ENCODE data around the gene NAV2.
A peak's percentile ranks its signal among the peaks of the same experiment; 100 is the strongest.

Gene NAV2

GRCh38 chr11:19712281-19713195, at the start of gene NAV2:
NAV2 (plus strand) TSS chr11:19712837; CDS start chr11:19713696, 859 bp downstream.
- no peak for TF ChIP-seq CTCF (IDR thresholded peaks at IDR 0.05; ENCODE audit: low read length, missing control alignments)
- DNase-seq (ENCODE audit: low read depth): peak; percentile 92
- peak within 1 kb of the TSS; percentile 79 for H3K4me3 ChIP-seq (replicated peaks; ENCODE audit: low read depth, low read length)

DNA sequence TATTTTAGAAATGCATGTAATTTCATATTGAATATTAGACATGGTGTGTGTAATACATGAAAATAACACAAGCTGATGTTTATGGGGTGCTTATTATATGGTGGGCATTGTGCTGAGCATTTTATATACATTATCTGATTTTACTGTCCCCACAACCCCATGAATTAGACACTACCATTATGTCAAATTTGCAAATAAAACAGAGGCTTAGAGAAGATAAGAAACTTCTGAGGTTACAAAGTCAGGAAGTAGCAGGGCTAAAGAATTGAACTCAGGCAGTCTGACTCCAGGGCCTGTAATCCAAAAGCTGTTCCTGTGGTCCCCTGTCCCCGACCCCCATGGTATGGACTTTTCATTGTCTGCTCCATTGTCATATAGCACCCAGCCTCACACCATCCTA, 49.4 kb upstream of the NAV2 start:
- DNase-seq (ENCODE audit: low read depth): no peak
- no peak for TF ChIP-seq CTCF (IDR thresholded peaks at IDR 0.05; ENCODE audit: low read length, missing control alignments)
- no peak overlapping the region for H3K4me3 ChIP-seq (replicated peaks; ENCODE audit: low read depth, low read length)

- TF ChIP-seq CTCF (IDR thresholded peaks at IDR 0.05; ENCODE audit: low read length, missing control alignments): no peak
- H3K4me3 ChIP-seq (replicated peaks; ENCODE audit: low read depth, low read length): no peak overlapping the region
- peak; percentile 84 for DNase-seq (ENCODE audit: low read depth)
Measured at GRCh38 chr11:19664886-19665548, 47.6 kb upstream of the NAV2 start.

DNA sequence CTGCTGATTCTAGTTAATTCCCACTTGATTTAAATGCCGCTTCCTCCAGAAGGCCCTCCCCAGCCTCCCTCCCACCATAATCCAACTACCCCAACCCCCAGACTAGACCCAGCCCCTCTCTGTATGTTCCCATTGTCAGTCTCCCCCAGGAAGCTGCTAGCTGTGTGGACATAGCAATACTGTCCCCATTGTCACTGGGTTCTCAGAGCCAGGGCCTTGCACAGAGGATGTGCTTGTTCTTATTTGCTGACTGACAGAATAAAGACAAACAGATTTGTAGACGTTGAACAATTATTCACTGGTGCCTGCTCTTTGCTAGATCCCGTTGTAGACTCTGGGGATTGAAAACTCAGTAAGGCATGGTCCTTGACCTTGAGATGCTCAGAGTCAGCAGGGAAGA, 45.7 kb upstream of the NAV2 start:
- H3K4me3 ChIP-seq (replicated peaks; ENCODE audit: low read depth, low read length): no peak overlapping the region
- TF ChIP-seq CTCF (IDR thresholded peaks at IDR 0.05; ENCODE audit: low read length, missing control alignments): no peak
- no peak for DNase-seq (ENCODE audit: low read depth)

DNA sequence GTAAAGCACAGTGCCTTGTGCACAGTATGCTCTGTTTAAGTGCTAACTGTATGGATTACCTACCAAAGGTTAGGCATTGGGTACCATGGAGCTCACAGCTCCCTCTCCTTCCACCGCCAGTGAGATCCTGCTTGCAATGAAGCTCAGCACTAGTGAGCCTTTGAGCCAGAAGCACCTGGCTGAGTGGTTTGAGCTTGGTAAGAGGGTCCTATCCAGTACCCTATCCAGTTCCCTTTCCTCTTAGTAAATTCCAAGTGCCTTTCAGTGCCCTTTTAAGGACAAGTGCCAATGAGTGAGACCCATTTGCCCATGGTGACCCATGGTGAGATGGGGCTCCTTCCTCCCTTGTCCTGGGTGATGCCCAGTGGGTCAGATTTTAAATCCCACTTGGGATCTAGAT, 43.1 kb upstream of the NAV2 start:
- H3K4me3 ChIP-seq (replicated peaks; ENCODE audit: low read depth, low read length): no peak overlapping the region
- no peak for DNase-seq (ENCODE audit: low read depth)
- no peak for TF ChIP-seq CTCF (IDR thresholded peaks at IDR 0.05; ENCODE audit: low read length, missing control alignments)

DNA sequence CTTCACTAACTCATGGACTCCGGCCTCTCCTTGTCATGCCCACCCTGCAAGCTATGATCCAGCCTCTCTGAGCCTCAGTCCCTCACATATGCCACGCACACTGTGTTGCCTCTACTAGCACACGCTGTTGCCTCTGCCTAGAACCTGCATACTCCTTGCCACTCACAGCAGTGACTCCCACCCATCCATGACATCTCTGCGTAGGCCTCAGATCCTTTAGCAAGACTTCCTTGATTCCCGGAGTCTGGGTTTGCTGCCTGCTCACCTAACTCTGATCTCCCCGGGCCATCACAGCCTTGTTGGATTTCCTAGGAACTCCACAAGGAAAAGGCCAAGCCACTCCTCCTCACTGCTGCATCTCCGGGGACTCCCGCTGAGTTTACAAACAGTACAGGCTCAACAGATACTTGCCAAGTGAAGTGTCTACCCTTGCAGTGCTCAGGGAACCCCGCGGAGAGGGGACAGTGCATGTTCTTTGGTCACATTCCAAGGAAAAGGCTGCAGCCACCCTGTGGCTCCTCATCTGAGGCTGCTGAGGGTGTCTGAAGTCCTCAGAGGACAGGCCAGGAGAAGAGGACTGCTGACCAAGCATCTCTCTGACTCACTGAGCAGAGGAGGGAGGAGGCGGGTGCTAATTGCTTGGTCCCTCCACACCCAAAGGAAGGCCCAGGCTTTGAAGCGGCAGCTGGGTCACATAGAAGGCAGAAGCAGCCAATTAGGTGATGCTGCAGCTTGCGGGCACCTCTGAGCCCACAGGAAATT, 42.4 kb upstream of the NAV2 start:
- DNase-seq (ENCODE audit: low read depth): no peak
- TF ChIP-seq CTCF (IDR thresholded peaks at IDR 0.05; ENCODE audit: low read length, missing control alignments): no peak
- H3K4me3 ChIP-seq (replicated peaks; ENCODE audit: low read depth, low read length): no peak overlapping the region

All from fibroblast of pulmonary artery (primary cell).